Mesothelial cell of epicardium (in vitro differentiated cells): ENCODE results near the gene MRPL53. TPM values are rescaled to one million over a fixed set of nuclear protein-coding genes. Genes with fewer than 3 reads are reported as not detected.
"Not testable (repeated sequence)": the region's sequence is repeated elsewhere in the genome, so short reads cannot be mapped to it uniquely, and the experiment has no call there.

Experiments used
- DNase-seq, 2 experiments: peaks; one replicate each; pipeline ENCODE4 v3.0.0; 2021; ENCODE audit warnings: low spot score in 2 of 2; ENCODE audit not compliant: unreplicated experiment in 2 of 2
- H3K27ac Mint-ChIP-seq: 2 replicates; pipeline ENCODE4 v1.8.0; 2021; ENCODE audit warnings: mixed read lengths
- H3K27me3 Mint-ChIP-seq: 2 replicates; pipeline ENCODE4 v1.8.0; 2021; ENCODE audit warnings: low read depth, mixed read lengths
- H3K36me3 Mint-ChIP-seq: 2 replicates; pipeline ENCODE4 v1.8.0; 2021; ENCODE audit warnings: mixed read lengths
- H3K4me1 Mint-ChIP-seq: 2 replicates; pipeline ENCODE4 v1.8.0; 2021; ENCODE audit warnings: mixed read lengths
- H3K4me3 Mint-ChIP-seq: 2 replicates; pipeline ENCODE4 v1.8.0; 2021; ENCODE audit warnings: mild to moderate bottlenecking, moderate library complexity, mixed read lengths
- H3K9me3 Mint-ChIP-seq: 2 replicates; pipeline ENCODE4 v1.8.0; 2021; ENCODE audit warnings: mixed read lengths
- CTCF ChIP-seq: fragments of 200-600 bp; sonication (generic); IDR thresholded peaks from one replicate; pipeline ENCODE4 v1.5.0; 2021; ENCODE audit warnings: antibody characterized with exemption; ENCODE audit not compliant: unreplicated experiment
- total RNA-seq: library from RNA; stranded (reverse); gene quantifications from 3 replicates; pipeline ENCODE4 v1.2.1, GENCODE V29; 2021

Gene MRPL53
- total RNA-seq, 1 donor from 2014 or later, result 62.5 TPM

- H3K36me3 Mint-ChIP-seq, result no peaks in the 10 kb centered on the region
- H3K27me3 Mint-ChIP-seq, result no peaks in the 10 kb centered on the region
- DNase-seq, result no peak
- H3K4me3 Mint-ChIP-seq, result no peak overlapping the region
- H3K4me1 Mint-ChIP-seq, result peaks cover 39% of the 10 kb centered on the region
- H3K9me3 Mint-ChIP-seq, result no peaks in the 10 kb centered on the region
- H3K27ac Mint-ChIP-seq, result no peak overlapping the region
- no peak for TF ChIP-seq CTCF
These were observed 11.1 kb downstream of the MRPL53 start for GRCh38 chr2:74461187-74462053.

- not testable (repeated sequence) for H3K36me3 Mint-ChIP-seq, H3K9me3 Mint-ChIP-seq, DNase-seq, H3K27me3 Mint-ChIP-seq
- Mint-ChIP-seq H3K27ac (peak overlapping the region; percentile 30), H3K4me1 (peaks cover 44% of the 10 kb centered on the region), H3K4me3 (peak overlapping the region; percentile 94)
These were observed 12.3 kb downstream of the MRPL53 start for GRCh38 chr2:74460187-74460586.

- H3K27me3 Mint-ChIP-seq, DNase-seq, H3K9me3 Mint-ChIP-seq, H3K36me3 Mint-ChIP-seq: not testable (repeated sequence)
- H3K4me1 Mint-ChIP-seq, result peaks cover 50% of the 10 kb centered on the region
- H3K27ac Mint-ChIP-seq, result peak overlapping the region; percentile 99
- H3K4me3 Mint-ChIP-seq, result peak overlapping the region; percentile 94
These were observed 12.9 kb downstream of the MRPL53 start for GRCh38 chr2:74459503-74460118.

- no peaks in the 10 kb centered on the region for H3K36me3 Mint-ChIP-seq
- TF ChIP-seq CTCF, result no peak
- H3K9me3 Mint-ChIP-seq, result no peaks in the 10 kb centered on the region
- H3K4me3 Mint-ChIP-seq, result peak overlapping the region; percentile 94
- H3K4me1 Mint-ChIP-seq, result peaks cover 51% of the 10 kb centered on the region
- H3K27me3 Mint-ChIP-seq, result no peaks in the 10 kb centered on the region
- DNase-seq, result no peak
- H3K27ac Mint-ChIP-seq, result peak overlapping the region; percentile 99
These were observed 13.5 kb downstream of the MRPL53 start for GRCh38 chr2:74458938-74459363.

GRCh38 chr2:74458132-74458937 is 14.1 kb downstream of the MRPL53 start, which contains the start of gene WBP1:
WBP1 (plus strand) TSS chr2:74458438; CDS start chr2:74458603, 165 bp downstream.
- Mint-ChIP-seq H3K9me3 (no peaks in the 10 kb centered on the region), H3K4me1 (peaks cover 49% of the 10 kb centered on the region), H3K36me3 (no peaks in the 10 kb centered on the region), H3K27ac (peak within 1 kb of the TSS; percentile 99), H3K27me3 (no peaks in the 10 kb centered on the region), H3K4me3 (peak within 1 kb of the TSS; percentile 94)
- DNase-seq, result peak; percentile 98
- no peak for TF ChIP-seq CTCF

GRCh38 chr2:74457549-74458131 is 14.8 kb downstream of the MRPL53 start:
- H3K36me3 Mint-ChIP-seq, result no peaks in the 10 kb centered on the region
- peak overlapping the region; percentile 99 for H3K27ac Mint-ChIP-seq
- H3K4me3 Mint-ChIP-seq, result peak overlapping the region; percentile 94
- TF ChIP-seq CTCF, result no peak
- H3K4me1 Mint-ChIP-seq, result peaks cover 46% of the 10 kb centered on the region
- H3K27me3 Mint-ChIP-seq, result no peaks in the 10 kb centered on the region
- DNase-seq, result peak; percentile 59 to 80
- no peaks in the 10 kb centered on the region for H3K9me3 Mint-ChIP-seq
